Adrenal gland (tissue), 5 donors: ENCODE results near the gene VDAC1.

ENCODE experiments used
- POLR2A ChIP-seq, 2 donors: fragments of 450-650 bp; IDR thresholded peaks; one replicate each; pipeline ENCODE4 v1.6.1; 2017; ENCODE audit warnings: antibody characterized with exemption in 2 of 2, mild to moderate bottlenecking in 2 of 2, moderate library complexity in 1 of 2
- TF ChIP-seq, protein P1 (sequence below), 6 experiments: fragments of 450-650 bp in 4 of 6; fragments of 200-600 bp in 2 of 6; sonication (generic) in 1 of 6; IDR thresholded peaks; 1 replicate in 5 of 6; 2 replicates in 1 of 6; pipeline versions ENCODE4 v1.5.1 to v1.8.0; 2016 to 2021; ENCODE audit warnings: antibody characterized with exemption in 6 of 6, mild to moderate bottlenecking in 2 of 6, moderate library complexity in 1 of 6
- donor health status: DM: no; HTN: no; CAD: no.

DNA sequence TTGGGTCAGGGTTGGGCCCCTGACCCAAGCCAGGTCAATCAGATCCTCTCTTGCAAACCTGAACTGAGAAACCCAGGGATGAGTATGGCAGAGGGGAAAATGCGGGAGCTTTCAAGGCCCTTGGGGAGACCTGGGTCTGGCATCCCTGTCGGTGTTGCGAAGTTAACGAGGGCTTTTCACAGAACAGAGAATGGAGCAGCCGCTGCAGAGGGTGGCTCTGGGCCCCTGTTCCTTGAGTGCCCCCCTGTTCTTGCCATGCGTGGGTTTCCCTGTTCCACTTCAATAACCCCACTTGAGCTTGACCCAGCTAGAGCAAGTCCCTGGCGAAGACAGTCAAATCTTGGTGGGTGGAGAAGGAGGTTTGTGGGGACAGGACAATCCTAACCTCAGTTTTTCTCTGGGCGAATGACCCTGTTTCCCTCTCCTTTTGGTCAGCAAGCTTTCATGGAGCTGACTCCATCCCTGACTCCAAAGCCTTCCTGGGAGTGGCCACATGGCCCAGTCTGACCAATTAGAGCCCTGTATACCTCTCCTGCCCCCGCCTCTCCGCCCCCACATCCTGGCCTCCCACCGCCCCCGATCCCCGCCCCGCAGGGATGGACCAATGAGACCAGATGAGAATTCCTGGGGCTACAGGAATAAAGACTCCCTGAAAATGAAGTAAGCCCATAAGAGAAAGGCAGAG is 2.9 kb upstream of the VDAC1 start:
- TF ChIP-seq, protein P1, sequence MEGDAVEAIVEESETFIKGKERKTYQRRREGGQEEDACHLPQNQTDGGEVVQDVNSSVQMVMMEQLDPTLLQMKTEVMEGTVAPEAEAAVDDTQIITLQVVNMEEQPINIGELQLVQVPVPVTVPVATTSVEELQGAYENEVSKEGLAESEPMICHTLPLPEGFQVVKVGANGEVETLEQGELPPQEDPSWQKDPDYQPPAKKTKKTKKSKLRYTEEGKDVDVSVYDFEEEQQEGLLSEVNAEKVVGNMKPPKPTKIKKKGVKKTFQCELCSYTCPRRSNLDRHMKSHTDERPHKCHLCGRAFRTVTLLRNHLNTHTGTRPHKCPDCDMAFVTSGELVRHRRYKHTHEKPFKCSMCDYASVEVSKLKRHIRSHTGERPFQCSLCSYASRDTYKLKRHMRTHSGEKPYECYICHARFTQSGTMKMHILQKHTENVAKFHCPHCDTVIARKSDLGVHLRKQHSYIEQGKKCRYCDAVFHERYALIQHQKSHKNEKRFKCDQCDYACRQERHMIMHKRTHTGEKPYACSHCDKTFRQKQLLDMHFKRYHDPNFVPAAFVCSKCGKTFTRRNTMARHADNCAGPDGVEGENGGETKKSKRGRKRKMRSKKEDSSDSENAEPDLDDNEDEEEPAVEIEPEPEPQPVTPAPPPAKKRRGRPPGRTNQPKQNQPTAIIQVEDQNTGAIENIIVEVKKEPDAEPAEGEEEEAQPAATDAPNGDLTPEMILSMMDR (IDR thresholded peaks at IDR 0.05): no peak
- no peak for TF ChIP-seq POLR2A (IDR thresholded peaks at IDR 0.05)
